Mesothelial cell of epicardium (in vitro differentiated cells): ENCODE measurements around the gene ODAM. TPM values are rescaled to one million over a fixed set of nuclear protein-coding genes. Genes with fewer than 3 reads are reported as not detected.

Source experiments
- DNase-seq, 2 experiments: peaks; one replicate each; pipeline ENCODE4 v3.0.0; 2021; ENCODE audit warnings: low spot score in 2 of 2; ENCODE audit not compliant: unreplicated experiment in 2 of 2
- H3K27ac Mint-ChIP-seq: 2 replicates; pipeline ENCODE4 v1.8.0; 2021; ENCODE audit warnings: mixed read lengths
- H3K27me3 Mint-ChIP-seq: 2 replicates; pipeline ENCODE4 v1.8.0; 2021; ENCODE audit warnings: low read depth, mixed read lengths
- H3K36me3 Mint-ChIP-seq: 2 replicates; pipeline ENCODE4 v1.8.0; 2021; ENCODE audit warnings: mixed read lengths
- H3K4me1 Mint-ChIP-seq: 2 replicates; pipeline ENCODE4 v1.8.0; 2021; ENCODE audit warnings: mixed read lengths
- H3K4me3 Mint-ChIP-seq: 2 replicates; pipeline ENCODE4 v1.8.0; 2021; ENCODE audit warnings: mild to moderate bottlenecking, moderate library complexity, mixed read lengths
- H3K9me3 Mint-ChIP-seq: 2 replicates; pipeline ENCODE4 v1.8.0; 2021; ENCODE audit warnings: mixed read lengths
- CTCF ChIP-seq: fragments of 200-600 bp; sonication (generic); IDR thresholded peaks from one replicate; pipeline ENCODE4 v1.5.0; 2021; ENCODE audit warnings: antibody characterized with exemption; ENCODE audit not compliant: unreplicated experiment
- total RNA-seq: library from RNA; stranded (reverse); gene quantifications from 3 replicates; pipeline ENCODE4 v1.2.1, GENCODE V29; 2021

The ODAM gene
- total RNA-seq: 2.8 to 3.2 TPM (median 3.1 TPM) in 3 replicates

- H3K27ac Mint-ChIP-seq: no peak within 1 kb of the TSS
- peaks cover 4% of the 10 kb centered on the region for H3K9me3 Mint-ChIP-seq
- TF ChIP-seq CTCF: no peak
- H3K4me1 Mint-ChIP-seq: peaks cover 22% of the 10 kb centered on the region
- no peak for DNase-seq
- no peak within 1 kb of the TSS for H3K4me3 Mint-ChIP-seq
- H3K36me3 Mint-ChIP-seq: no peaks in the 10 kb centered on the region
- H3K27me3 Mint-ChIP-seq: no peaks in the 10 kb centered on the region
These were observed at the start of gene ODAM for GRCh38 chr4:70195425-70195824. ODAM (plus strand) TSS chr4:70195725; CDS start chr4:70196544, 819 bp downstream.

GRCh38 chr4:70151271-70151670 is 44.3 kb upstream of the ODAM start:
- DNase-seq: no peak
- no peak for TF ChIP-seq CTCF
- H3K27ac Mint-ChIP-seq: peak overlapping the region; percentile 82
- no peaks in the 10 kb centered on the region for H3K27me3 Mint-ChIP-seq
- H3K36me3 Mint-ChIP-seq: no peaks in the 10 kb centered on the region
- H3K9me3 Mint-ChIP-seq: no peaks in the 10 kb centered on the region
- H3K4me3 Mint-ChIP-seq: no peak overlapping the region
- peaks cover 9% of the 10 kb centered on the region for H3K4me1 Mint-ChIP-seq

- no peaks in the 10 kb centered on the region for H3K27me3 Mint-ChIP-seq
- H3K4me3 Mint-ChIP-seq: no peak overlapping the region
- DNase-seq: no peak
- H3K27ac Mint-ChIP-seq: no peak overlapping the region
- TF ChIP-seq CTCF: no peak
- H3K9me3 Mint-ChIP-seq: no peaks in the 10 kb centered on the region
- H3K36me3 Mint-ChIP-seq: no peaks in the 10 kb centered on the region
- H3K4me1 Mint-ChIP-seq: peaks cover 9% of the 10 kb centered on the region
These were observed 43.4 kb upstream of the ODAM start for GRCh38 chr4:70152088-70152487.

- TF ChIP-seq CTCF: no peak
- no peaks in the 10 kb centered on the region for H3K9me3 Mint-ChIP-seq
- H3K36me3 Mint-ChIP-seq: no peaks in the 10 kb centered on the region
- no peak within 1 kb of the TSS for H3K4me3 Mint-ChIP-seq
- no peak within 1 kb of the TSS for H3K27ac Mint-ChIP-seq
- H3K4me1 Mint-ChIP-seq: peaks cover 9% of the 10 kb centered on the region
- H3K27me3 Mint-ChIP-seq: no peaks in the 10 kb centered on the region
- no peak for DNase-seq
These were observed 41.6 kb upstream of the ODAM start, which contains the start of gene PRR27 for GRCh38 chr4:70153937-70154336. PRR27 (plus strand) TSS chr4:70154237; CDS start chr4:70154376, 139 bp downstream.

- no peak for DNase-seq
- TF ChIP-seq CTCF: no peak
- Mint-ChIP-seq H3K27me3 (no peaks in the 10 kb centered on the region), H3K27ac (no peak overlapping the region), H3K9me3 (no peaks in the 10 kb centered on the region), H3K4me1 (no peaks in the 10 kb centered on the region), H3K4me3 (no peak overlapping the region), H3K36me3 (no peaks in the 10 kb centered on the region)
These were observed 36.9 kb upstream of the ODAM start for GRCh38 chr4:70158576-70158975.

GRCh38 chr4:70177090-70177489 is 18.4 kb upstream of the ODAM start:
- Mint-ChIP-seq H3K36me3 (no peaks in the 10 kb centered on the region), H3K9me3 (no peaks in the 10 kb centered on the region), H3K27me3 (peaks cover 2% of the 10 kb centered on the region)

More at GRCh38 chr4:70177090-70177489, 18.4 kb upstream of the ODAM start:
- Mint-ChIP-seq H3K4me3 (no peak overlapping the region), H3K4me1 (peaks cover 31% of the 10 kb centered on the region), H3K27ac (no peak overlapping the region)
- no peak for TF ChIP-seq CTCF
- no peak for DNase-seq
